GM20000 (cell line): ENCODE data around the gene HES1.
A peak's percentile ranks its signal among the peaks of the same experiment; 100 is the strongest.

Source experiments
- DNase-seq: peaks from one replicate; pipeline ENCODE4 v3.0.0; 2012; ENCODE audit warnings: low spot score
- TF ChIP-seq, protein P1 (sequence below): IDR thresholded peaks from 2 replicates; pipeline ENCODE4 v1.5.1; 2012; ENCODE audit warnings: mild to moderate bottlenecking, control low read depth; ENCODE audit errors: extremely low read depth, missing control alignments

The HES1 gene

DNA sequence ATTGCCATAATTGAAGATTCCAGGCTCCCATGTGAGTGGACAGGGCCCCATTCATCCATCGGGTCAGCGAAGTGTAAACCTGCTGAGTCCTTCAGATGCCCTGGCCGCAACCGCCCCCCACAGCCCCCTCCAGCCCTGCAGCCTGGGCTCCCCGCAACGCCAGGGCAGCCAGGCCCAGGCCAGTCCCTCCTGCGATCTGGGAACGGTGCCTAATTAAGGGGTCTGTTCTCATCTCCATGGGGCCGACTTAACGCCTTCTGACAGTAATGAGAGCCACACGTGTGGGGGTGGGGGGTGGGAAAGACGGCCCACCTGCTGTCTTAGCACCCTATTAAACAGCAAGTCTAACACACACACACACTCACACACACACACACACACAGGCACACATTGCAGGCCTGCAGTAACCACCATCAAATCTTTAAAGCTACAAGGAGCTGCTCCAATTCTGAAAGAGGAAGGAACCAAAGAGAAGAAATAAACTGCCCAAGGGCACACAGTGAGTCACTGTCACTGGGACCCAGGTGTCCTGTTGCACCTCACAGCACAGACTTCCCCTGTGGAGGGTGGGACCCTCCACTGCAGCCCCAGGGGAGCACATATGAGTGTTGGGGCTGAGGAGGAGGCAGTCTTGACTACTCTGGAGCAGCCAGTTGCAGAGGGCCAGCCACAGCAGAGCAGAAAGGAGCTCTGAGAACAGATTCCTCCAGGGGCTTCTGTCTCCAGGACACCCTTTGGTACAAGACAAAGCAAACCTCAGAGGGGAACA lies 31.8 kb upstream of the HES1 start:
- TF ChIP-seq, protein P1, sequence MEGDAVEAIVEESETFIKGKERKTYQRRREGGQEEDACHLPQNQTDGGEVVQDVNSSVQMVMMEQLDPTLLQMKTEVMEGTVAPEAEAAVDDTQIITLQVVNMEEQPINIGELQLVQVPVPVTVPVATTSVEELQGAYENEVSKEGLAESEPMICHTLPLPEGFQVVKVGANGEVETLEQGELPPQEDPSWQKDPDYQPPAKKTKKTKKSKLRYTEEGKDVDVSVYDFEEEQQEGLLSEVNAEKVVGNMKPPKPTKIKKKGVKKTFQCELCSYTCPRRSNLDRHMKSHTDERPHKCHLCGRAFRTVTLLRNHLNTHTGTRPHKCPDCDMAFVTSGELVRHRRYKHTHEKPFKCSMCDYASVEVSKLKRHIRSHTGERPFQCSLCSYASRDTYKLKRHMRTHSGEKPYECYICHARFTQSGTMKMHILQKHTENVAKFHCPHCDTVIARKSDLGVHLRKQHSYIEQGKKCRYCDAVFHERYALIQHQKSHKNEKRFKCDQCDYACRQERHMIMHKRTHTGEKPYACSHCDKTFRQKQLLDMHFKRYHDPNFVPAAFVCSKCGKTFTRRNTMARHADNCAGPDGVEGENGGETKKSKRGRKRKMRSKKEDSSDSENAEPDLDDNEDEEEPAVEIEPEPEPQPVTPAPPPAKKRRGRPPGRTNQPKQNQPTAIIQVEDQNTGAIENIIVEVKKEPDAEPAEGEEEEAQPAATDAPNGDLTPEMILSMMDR: no peak
- peak; percentile 27 for DNase-seq

- TF ChIP-seq, protein P1: no peak
- DNase-seq: no peak
Observed at GRCh38 chr3:194105292-194105691, 30.7 kb upstream of the HES1 start.

DNA sequence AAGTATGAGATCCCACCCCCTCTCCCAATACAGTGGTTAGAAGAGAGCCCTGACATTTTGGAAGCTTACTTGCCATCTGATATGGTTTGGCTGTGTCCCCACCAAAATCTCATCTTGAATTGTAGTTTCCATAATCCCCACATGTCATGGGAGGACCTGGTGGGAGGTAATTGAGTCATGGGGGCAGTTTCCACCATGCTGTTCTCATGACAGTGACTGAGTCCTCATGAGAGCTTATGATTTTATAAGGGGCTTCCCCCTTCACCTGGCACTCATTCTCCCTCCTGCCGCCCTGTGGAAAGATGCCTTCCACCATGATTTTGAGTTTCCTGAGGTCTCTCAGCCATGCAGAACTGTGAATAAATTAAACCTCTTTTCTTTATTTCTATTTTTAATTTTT lies 28.8 kb upstream of the HES1 start:
- DNase-seq: no peak
- TF ChIP-seq, protein P1: no peak

GRCh38 chr3:194109192-194109863 lies 26.6 kb upstream of the HES1 start:
- TF ChIP-seq, protein P1: no peak
- DNase-seq: no peak

GRCh38 chr3:194110483-194110882 lies 25.5 kb upstream of the HES1 start:
- no peak for DNase-seq
- TF ChIP-seq, protein P1: no peak

- no peak for DNase-seq
- TF ChIP-seq, protein P1: no peak
Observed at GRCh38 chr3:194111336-194111735, 24.6 kb upstream of the HES1 start.
